GM12891 (cell line): ENCODE measurements around the gene CDK14.
A peak's percentile ranks its signal among the peaks of the same experiment; 100 is the strongest.

Experiments
- DNase-seq: peaks from one replicate; pipeline ENCODE4 v3.0.0; 2011; ENCODE audit warnings: low spot score; ENCODE audit not compliant: insufficient read length
- FAIRE-seq: peaks from 2 replicates; lab custom pipeline; 2011; peaks lifted over from hg19 to GRCh38; lab: Jason Lieb, UNC
- PAX5 ChIP-seq: IDR thresholded peaks from 2 replicates; pipeline ENCODE4 v1.6.1; 2011; ENCODE audit warnings: low read length, moderate library complexity, mild to moderate bottlenecking; ENCODE audit not compliant: insufficient read depth, severe bottlenecking
- POLR2A ChIP-seq: IDR thresholded peaks from 2 replicates; pipeline ENCODE4 v1.6.1; 2011; ENCODE audit warnings: low read depth, low read length, control low read depth
- POLR2AphosphoS5 ChIP-seq: IDR thresholded peaks from 2 replicates; pipeline ENCODE4 v1.6.1; 2011; ENCODE audit warnings: low read depth, low read length, control low read depth
- POU2F2 ChIP-seq: IDR thresholded peaks from 2 replicates; pipeline ENCODE4 v1.6.1; 2011; ENCODE audit warnings: low read depth, mild to moderate bottlenecking, control low read depth, low read length, moderate library complexity
- SPI1 ChIP-seq: IDR thresholded peaks from 2 replicates; pipeline ENCODE4 v1.6.1; 2011; ENCODE audit warnings: low read depth, low read length, control low read depth
- TAF1 ChIP-seq: IDR thresholded peaks from 2 replicates; pipeline ENCODE4 v1.6.1; 2011; ENCODE audit warnings: low read depth, low read length, control low read depth

Gene CDK14

DNA sequence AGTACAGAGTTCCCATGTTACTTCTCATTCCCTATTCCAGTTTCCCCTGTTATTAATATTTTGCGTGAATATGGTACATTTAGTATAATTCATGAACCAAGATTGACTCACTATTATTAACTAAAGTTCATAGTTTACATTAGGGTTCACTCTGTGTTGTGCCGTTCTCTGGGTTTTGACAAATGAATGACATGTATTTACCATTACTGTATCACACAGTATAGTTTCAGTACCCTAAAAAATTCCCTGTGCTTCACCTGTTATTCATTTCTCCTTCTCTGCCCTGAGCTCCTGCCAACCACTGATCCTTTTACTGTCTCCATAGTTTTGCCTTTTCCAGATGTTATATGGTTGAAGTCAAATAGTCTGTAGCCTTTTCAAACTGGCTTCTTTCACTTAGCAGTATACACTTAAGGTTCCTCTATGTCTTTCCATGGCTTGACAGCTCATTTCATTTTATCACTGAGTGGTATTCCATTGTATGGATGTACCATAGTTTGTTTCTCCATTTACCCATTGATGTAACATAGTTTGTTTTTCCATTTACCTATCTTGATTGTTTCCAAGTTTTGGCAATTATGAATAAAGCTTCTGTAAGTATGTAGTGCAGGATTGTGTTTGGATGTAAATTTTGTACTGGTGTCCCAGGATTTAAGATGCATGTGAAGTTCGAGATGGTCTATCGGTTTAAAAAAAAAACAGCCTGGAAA lies 58.8 kb downstream of the CDK14 start:
- no peak for DNase-seq
- TF ChIP-seq POU2F2 (no peak), SPI1 (peak; percentile 50)
- FAIRE-seq, result peak; percentile 70

DNA sequence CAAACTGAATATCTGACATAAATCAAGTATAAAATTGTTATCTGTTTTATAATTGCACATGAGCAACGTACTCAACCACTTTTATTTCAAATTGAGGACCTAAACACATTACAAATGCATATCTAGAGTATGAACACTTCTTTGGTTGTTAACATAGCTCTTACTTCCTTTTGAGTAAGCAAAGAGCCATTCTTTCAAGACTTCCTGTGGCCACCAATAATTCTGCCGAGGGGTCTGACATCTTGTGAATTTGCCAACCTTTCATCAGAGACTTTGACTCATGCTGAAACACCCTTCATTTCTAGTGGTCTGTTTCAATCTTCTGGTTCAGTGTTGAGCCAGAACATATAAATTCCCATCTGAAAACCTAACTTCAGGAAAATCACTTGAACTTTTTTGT lies 59.4 kb downstream of the CDK14 start:
- FAIRE-seq (peak; percentile 76), DNase-seq (no peak)
- TF ChIP-seq SPI1 (no peak), TAF1 (no peak), PAX5 (no peak)

DNA sequence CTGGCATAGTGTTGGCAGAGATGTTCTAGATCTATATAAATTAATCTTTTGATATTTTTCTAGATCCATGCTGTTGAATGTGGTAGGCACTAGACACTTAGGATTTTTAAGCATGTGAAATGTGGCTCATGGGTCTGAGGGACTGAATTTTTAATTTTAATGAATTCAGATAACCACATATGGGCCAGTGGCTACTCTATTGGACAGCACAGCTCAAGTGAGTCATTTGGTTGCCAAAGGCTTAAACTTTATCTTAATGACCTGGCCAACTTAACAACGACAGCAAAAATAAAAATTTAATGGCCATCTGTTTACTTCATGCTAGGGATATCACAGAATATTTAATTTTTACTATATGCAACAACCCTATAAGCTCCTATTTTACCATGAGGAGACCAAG lies 61.4 kb downstream of the CDK14 start:
- TF ChIP-seq POLR2AphosphoS5, result no peak
- TF ChIP-seq TAF1, result no peak
- no peak for TF ChIP-seq PAX5
- no peak for FAIRE-seq

DNA sequence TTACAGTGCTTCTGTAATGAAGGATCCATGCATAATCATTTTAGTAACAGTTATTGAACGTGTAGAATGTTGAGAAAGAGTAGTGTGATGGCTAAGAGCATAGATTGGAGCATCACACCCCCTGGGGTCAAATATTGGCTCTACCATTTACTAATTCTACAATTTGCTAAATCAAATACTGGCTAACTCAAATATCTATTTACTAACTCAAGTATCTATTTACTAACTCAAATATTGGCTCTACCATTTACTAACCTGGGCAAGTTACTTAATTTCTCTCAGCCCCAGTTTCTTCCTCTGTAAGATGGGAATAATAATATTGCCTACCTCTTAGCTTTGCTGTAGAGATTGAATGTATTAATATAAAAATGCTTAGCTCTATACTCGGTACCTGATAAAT lies 64.0 kb downstream of the CDK14 start:
- FAIRE-seq (no peak), DNase-seq (no peak)
- TF ChIP-seq SPI1, result no peak
- TF ChIP-seq POU2F2, result no peak
- TF ChIP-seq TAF1, result no peak
- no peak for TF ChIP-seq PAX5
- no peak for TF ChIP-seq POLR2A
- no peak for TF ChIP-seq POLR2AphosphoS5

More for the DNA sequence above, 61.4 kb downstream of the CDK14 start:
- no peak for DNase-seq

DNA sequence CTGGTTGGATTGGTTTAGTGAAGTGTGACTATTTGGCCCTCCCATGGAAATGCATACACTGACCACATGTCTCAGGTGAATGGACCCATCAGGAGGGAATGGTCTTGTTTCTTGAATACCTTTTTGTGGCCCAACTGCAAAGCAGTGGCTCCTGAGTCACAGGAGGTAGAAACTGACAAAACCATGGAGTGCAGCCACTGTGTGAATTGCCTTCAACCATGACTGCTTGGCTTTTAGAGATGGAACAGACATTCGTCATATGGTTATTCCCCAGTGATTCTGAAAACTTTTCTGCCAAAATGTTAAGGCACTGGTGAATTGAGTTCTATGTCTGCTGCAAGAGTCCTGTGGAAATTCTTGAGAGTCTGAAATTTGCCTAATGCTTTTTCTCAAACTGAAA lies 64.7 kb downstream of the CDK14 start:
- FAIRE-seq (peak; percentile 60), DNase-seq (no peak)
- TF ChIP-seq POLR2A (no peak), POU2F2 (no peak), PAX5 (no peak), SPI1 (no peak), TAF1 (no peak)

DNA sequence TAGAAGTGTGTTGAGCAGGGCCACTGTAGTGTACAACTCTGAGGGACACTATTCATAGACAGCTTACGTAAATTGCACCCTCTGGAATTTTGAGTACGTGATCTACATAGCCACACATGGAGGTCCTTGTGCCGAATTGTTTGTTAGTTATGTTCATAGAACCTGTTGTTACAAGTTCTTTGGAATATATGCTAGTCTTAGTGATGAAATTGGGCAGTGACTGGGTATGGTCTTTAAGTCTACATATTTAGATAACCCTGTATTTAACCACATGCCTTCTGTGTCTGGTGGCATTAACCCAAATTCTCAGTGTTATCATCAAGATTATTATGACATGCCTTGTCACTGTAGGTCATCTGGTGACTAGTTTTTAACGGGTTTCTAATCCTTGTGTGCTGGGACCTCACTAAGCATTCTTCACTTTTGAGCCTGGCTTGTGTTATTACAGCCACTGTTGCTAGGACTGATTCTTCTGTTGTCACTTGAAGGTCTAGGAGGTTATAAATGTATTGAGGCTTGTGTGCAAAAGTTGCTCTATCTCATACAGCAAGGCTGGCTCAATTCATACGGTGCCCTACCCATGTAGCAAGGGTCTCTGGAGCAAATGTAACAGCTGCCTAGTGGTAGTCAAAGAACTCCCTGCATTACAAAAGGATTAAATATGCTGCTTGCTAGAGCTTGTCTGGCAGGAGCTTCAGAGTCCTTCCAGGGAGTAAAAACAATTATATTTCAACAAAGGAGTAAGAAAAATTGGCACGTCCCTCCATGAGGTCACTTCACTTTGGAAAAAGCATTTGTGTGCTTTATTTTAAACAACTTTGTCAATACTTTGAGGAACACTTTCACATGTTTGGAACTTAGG lies 65.4 kb downstream of the CDK14 start:
- no peak for DNase-seq
- no peak for TF ChIP-seq SPI1
- FAIRE-seq, result peak; percentile 60

- FAIRE-seq (no peak), DNase-seq (no peak)
- no peak for TF ChIP-seq POLR2AphosphoS5
- TF ChIP-seq POLR2A, result no peak
- TF ChIP-seq SPI1, result no peak
- no peak for TF ChIP-seq PAX5
- no peak for TF ChIP-seq TAF1
- TF ChIP-seq POU2F2, result no peak
Measured at GRCh38 chr7:90663176-90663575, 67.1 kb downstream of the CDK14 start.

- DNase-seq (no peak), FAIRE-seq (peak; percentile 41)
- no peak for TF ChIP-seq POU2F2
- TF ChIP-seq POLR2A, result no peak
- no peak for TF ChIP-seq SPI1
- TF ChIP-seq PAX5, result no peak
- no peak for TF ChIP-seq POLR2AphosphoS5
- no peak for TF ChIP-seq TAF1
Measured at GRCh38 chr7:90666186-90666585, 70.1 kb downstream of the CDK14 start.

- TF ChIP-seq SPI1 (no peak), POU2F2 (no peak), PAX5 (no peak), POLR2AphosphoS5 (no peak), POLR2A (no peak), TAF1 (no peak)
- DNase-seq (no peak), FAIRE-seq (peak; percentile 41)
Measured at GRCh38 chr7:90668992-90669391, 72.9 kb downstream of the CDK14 start.

- no peak for TF ChIP-seq POLR2AphosphoS5
- TF ChIP-seq PAX5, result no peak
- no peak for TF ChIP-seq POU2F2
- TF ChIP-seq TAF1, result no peak
- no peak for TF ChIP-seq POLR2A
- no peak for TF ChIP-seq SPI1
- FAIRE-seq (peak; percentile 52), DNase-seq (no peak)
Measured at GRCh38 chr7:90669492-90669891, 73.4 kb downstream of the CDK14 start.
